Activated CD8-positive, alpha-beta memory T cell treated with anti-CD3 and anti-CD28 coated beads, Interleukin-2, amount 50 U/mL, for 4 hours (primary cell): ENCODE data around the gene PARP4.
"Not testable (repeated sequence)": the region's sequence is repeated elsewhere in the genome, so short reads cannot be mapped to it uniquely, and the experiment has no call there.

ENCODE experiments used
- DNase-seq: peaks from one replicate; pipeline ENCODE4 v3.0.0-alpha.2; 2020

The PARP4 gene

GRCh38 chr13:24444851-24445250 is 67.7 kb downstream of the PARP4 start:
- not testable (repeated sequence) for DNase-seq

- DNase-seq, result no peak
Observed at GRCh38 chr13:24443366-24443765, 69.2 kb downstream of the PARP4 start.

- DNase-seq, result not testable (repeated sequence)
Observed at GRCh38 chr13:24426045-24426444, 86.5 kb downstream of the PARP4 start.

DNA sequence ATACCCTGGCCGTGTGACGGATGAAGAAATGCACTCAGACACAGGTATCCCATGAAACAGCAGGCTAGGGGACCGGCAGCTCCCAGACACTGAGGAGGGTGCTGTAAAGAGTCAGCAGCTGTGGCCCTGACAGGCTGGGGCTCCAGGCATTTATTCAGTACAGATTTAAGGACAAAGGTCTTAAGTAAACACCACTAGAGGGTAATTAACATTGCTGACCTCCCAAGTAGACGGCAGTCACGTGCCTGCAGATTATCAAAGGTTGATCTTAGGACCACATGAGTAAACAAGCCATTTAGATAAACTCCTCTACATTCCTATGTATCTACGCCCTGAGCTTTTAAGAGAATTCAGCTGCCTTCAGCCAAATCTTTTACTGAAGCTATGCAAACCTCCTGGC is 92.9 kb downstream of the PARP4 start:
- not testable (repeated sequence) for DNase-seq

- DNase-seq, result no peak
Observed at GRCh38 chr13:24407844-24408243, 104.7 kb downstream of the PARP4 start.

- no peak for DNase-seq
Observed at GRCh38 chr13:24406524-24406923, 106.1 kb downstream of the PARP4 start.

DNA sequence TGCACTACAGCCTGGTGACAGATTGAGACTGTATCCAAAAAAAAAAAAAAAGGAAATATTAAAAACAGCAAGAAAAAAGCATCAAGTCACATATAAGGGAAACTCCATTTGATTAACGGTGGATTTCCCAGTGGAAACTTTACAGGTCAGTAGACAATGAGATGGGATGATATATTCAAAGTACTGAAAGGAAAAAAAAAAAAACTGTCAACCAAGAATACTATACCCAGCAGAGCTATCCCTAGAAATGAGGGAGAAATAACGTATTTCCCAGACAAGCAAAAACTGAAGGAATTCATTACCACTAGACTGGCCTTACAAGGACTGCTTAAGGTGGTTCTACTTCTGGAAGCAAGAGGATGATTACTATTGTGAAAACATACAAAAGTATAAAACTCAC is 115.8 kb downstream of the PARP4 start:
- no peak for DNase-seq

GRCh38 chr13:24392972-24393371 is 119.6 kb downstream of the PARP4 start:
- DNase-seq, result no peak

DNA sequence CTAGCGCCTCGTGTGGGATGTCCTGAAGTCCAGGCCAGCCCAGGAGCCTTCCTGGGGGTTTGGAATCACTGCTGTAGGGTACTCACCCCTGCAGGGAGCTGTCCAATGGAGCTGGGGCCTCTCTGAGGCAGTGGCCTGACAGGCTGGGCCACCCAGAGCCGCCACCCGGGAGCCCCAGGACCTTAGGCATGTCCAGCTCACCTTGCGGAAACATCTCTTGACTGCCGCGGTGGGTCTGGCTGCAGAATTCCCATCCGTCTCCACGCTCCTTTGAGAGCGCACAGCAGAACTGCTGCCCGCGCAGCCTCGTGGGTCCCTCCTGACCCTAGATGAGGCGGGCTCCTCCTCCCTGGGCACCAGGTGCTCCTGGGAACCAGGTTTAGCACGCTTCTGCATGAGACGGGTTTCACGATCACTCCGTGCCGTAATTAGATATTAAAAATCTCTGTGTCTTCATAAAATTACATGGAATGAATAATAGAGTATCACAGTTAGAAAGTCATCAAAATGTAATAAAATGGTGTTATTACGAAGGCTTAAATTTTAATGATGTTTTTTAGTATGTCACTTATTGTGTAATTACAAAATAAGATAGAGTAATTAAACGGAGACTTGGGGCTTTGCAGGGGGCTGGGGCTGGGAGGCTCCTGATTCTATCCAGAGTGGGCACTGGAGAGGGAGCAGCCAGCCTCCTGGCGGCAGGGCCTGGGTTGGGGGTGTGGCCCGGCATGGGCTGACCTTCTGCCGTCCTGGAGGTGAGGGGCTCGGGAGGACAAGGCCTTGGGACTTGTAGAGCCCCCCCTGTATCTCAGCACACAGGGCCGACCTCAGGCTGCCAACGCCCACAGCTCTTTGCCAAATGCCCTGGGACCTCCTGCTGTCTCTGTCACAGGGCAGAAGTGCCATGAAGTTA is 120.6 kb downstream of the PARP4 start:
- DNase-seq, result not testable (repeated sequence)

- not testable (repeated sequence) for DNase-seq
Observed at GRCh38 chr13:24390795-24391194, 121.8 kb downstream of the PARP4 start.

GRCh38 chr13:24389506-24389905 is 123.1 kb downstream of the PARP4 start:
- no peak for DNase-seq

DNA sequence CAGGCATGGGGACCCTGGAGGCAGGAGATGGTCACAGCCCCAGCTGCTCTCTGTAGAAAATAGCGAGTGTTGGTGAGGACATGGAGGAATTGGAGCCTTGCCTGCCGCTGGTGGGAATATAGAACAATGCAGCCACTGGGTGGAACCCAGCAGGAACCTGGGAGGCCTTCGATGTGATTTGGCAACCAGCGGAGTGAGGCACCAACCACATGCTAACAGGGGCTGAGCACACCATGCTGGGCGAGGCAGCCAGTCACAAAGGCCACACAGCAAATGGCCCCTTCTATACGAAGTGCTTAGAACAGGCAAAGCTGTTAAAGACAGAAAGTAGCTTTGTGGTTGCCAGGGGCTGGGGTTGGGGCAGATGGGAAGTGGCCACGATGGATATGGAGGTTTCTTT is 123.8 kb downstream of the PARP4 start:
- not testable (repeated sequence) for DNase-seq

- no peak for DNase-seq
Observed at GRCh38 chr13:24386816-24387708, 125.5 kb downstream of the PARP4 start.

DNA sequence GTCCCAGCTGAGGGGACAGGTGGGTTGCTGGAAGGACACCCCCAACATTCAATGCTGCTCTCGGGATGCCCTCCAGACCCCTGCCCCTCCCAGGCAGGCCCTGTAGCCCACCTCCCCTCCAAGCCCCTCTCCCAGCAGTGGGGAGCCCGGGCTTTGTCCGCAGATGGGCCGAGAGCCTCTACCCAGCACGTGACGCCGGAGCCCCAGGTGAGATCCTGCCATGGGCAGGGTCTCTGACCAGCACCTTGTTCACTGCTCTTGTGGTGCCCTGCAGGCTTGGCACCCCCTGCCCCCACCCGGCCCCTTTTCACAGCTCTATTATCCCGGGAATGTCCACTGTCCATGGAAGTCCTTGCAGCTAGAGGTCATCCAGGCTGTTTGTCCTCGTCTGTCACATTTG is 126.7 kb downstream of the PARP4 start:
- no peak for DNase-seq

GRCh38 chr13:24384946-24385345 is 127.6 kb downstream of the PARP4 start:
- not testable (repeated sequence) for DNase-seq

DNA sequence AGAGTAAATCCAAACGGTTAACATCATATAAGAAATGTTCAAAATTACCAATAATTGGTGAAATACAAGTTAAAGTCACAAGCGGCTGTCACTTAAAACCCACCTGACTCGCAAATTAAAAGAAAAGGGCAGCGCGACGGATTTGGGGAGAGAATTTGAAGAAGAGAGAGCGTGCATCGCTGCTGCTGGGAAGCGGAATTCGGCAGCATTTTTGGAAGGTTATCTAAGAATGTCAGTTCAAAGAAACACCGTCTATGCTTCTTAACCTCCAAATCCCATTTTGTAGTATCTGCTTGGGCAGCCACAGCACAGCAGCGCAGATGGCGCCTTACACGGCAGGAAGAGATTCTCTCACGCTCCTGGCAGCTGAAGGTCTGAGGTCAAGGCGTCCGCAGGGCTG is 128.5 kb downstream of the PARP4 start:
- DNase-seq, result not testable (repeated sequence)

DNA sequence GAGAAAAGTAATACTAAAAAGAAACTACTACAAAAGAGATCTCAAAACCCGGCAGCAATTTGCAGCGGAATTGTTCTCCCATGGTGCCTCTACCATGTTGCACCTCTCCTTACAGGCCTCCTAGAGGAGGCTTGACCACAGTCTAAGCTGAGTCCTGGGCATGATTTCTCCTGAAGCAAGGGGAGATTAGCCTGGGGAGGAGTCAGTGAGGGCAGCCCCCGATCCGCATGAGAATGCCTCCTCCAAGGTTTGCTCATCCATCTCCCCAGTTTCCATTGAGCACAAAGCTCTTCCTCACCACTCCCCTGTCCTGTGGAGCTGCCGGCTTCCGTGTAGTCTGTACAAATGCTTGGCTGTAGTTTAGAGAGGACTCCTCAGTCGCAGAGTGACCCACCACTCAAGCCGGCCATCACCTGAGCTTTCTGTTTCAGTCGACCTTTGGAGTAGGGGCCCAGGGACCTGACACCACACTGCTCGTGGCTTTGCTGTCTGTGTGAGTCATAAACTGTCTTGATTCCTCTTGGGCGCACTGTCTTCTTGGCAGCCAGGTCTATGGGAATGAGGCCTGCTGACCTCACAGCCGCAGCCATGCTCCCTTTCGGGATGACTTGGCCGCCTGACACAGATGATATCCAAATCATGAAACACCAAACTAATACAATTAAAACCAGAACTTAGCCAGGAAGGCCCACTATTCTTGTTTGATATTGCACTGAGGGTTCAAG is 130.9 kb downstream of the PARP4 start:
- DNase-seq, result no peak

DNA sequence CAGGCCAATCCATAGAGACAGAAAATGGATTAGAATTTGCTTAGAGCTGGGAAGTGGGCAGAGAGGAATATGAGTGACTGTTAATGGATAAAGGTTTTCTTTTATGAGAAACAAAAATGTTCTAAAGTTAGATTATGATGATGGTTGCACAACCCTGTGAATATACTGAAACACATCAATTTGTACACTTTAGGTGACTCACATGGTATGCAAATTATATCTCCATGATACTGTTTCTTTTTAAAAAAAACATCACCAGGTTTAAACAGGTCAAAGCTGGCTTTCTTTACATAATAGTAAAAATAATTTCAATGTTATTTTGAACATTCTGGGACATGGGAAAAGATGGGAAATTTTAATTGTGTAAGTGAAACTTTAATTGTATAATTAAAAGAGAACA is 131.7 kb downstream of the PARP4 start:
- DNase-seq, result not testable (repeated sequence)

DNA sequence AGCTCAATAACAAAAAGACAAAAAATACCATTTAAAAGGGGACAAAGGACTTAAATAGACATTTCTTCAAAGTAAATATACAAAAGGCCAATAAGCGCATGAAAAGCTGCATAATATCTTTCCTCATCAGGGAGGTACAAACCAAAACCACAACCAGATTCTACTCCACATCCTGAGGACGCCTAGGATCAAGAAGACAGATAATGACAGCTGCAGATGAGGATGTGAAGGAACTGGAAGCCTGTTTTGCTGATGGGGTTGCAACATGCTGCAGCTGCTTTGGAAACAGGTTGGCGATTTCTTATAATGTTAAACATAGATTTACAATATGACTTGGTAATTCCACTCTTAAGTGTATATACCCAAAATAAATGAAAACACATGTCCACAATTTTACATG is 132.4 kb downstream of the PARP4 start:
- not testable (repeated sequence) for DNase-seq

GRCh38 chr13:24371273-24371672 is 141.3 kb downstream of the PARP4 start:
- not testable (repeated sequence) for DNase-seq
